ENCODE measurements around the gene NUDT6.
"Not testable (repeated sequence)": the region's sequence is repeated elsewhere in the genome, so short reads cannot be mapped to it uniquely, and the experiment has no call there.

The NUDT6 gene

DNA sequence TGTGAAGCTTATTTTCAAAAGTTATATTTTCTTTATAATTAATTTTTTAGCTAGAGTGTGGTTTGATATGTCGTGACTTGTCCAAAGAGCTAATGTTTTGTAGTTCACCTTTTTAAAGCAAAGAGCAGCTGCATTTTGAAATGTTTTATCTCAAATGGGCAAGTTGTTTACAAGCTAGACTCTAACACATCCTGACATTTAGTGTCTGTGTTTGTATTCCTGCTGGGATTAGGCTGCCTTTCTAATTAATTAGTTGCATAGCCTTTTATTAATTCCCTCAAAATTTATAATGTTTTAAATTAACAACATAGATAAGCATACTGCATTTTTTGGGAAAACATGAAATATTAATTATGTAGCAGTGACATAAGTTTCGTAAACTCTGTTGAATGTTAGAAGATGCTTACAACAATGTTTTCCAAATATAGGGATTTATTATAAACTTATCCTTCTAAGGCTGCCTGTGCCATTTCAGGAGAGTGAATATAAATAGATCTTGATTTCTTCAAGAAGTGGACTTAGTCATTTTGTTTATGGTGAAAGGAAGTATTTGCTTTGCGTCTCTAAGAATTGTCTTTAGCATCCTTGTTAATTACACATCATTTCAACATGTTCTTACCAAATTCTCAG lies 37.7 kb upstream of the NUDT6 start:
- TF ChIP-seq, protein P1, sequence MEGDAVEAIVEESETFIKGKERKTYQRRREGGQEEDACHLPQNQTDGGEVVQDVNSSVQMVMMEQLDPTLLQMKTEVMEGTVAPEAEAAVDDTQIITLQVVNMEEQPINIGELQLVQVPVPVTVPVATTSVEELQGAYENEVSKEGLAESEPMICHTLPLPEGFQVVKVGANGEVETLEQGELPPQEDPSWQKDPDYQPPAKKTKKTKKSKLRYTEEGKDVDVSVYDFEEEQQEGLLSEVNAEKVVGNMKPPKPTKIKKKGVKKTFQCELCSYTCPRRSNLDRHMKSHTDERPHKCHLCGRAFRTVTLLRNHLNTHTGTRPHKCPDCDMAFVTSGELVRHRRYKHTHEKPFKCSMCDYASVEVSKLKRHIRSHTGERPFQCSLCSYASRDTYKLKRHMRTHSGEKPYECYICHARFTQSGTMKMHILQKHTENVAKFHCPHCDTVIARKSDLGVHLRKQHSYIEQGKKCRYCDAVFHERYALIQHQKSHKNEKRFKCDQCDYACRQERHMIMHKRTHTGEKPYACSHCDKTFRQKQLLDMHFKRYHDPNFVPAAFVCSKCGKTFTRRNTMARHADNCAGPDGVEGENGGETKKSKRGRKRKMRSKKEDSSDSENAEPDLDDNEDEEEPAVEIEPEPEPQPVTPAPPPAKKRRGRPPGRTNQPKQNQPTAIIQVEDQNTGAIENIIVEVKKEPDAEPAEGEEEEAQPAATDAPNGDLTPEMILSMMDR (conservative IDR thresholded peaks at IDR 0.05): no peak
- TF ChIP-seq ZFX (IDR thresholded peaks at IDR 0.05): no peak
- H3K27ac ChIP-seq: no peak overlapping the region

DNA sequence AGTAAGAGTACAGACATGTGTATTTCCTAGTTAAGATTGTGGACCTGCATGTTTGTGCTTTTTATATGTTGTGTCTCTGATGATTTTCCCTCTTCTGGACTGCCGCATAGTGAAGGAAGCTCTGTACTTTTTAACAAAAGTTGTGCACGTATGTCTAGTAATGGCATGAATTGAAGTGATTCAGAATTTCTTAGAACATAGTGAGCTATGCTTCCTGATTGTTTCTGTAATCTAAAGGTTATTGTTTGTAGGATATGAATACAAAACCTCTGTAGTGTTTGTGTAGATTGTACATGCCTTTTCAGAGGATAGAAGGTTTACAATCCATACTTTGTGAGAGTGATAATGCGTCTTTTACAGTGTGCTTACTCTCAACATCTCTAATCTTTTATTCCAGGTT lies 37.0 kb upstream of the NUDT6 start:
- H3K27ac ChIP-seq: no peak overlapping the region
- TF ChIP-seq, protein P1 (conservative IDR thresholded peaks at IDR 0.05): no peak
- TF ChIP-seq ZFX (IDR thresholded peaks at IDR 0.05): no peak

- no peak for TF ChIP-seq ZFX (IDR thresholded peaks at IDR 0.05)
- TF ChIP-seq, protein P1 (conservative IDR thresholded peaks at IDR 0.05): no peak
These were observed 36.1 kb upstream of the NUDT6 start for GRCh38 chr4:122958505-122958904.

GRCh38 chr4:122953924-122954323 lies 31.5 kb upstream of the NUDT6 start:
- TF ChIP-seq, protein P1 (conservative IDR thresholded peaks at IDR 0.05): no peak
- TF ChIP-seq ZFX (IDR thresholded peaks at IDR 0.05): no peak
- H3K27ac ChIP-seq: no peak overlapping the region

More at GRCh38 chr4:122958505-122958904, 36.1 kb upstream of the NUDT6 start:
- no peak overlapping the region for H3K27ac ChIP-seq

GRCh38 chr4:122952028-122952427 lies 29.6 kb upstream of the NUDT6 start:
- TF ChIP-seq, protein P1 (conservative IDR thresholded peaks at IDR 0.05): no peak
- H3K27ac ChIP-seq: no peak overlapping the region

DNA sequence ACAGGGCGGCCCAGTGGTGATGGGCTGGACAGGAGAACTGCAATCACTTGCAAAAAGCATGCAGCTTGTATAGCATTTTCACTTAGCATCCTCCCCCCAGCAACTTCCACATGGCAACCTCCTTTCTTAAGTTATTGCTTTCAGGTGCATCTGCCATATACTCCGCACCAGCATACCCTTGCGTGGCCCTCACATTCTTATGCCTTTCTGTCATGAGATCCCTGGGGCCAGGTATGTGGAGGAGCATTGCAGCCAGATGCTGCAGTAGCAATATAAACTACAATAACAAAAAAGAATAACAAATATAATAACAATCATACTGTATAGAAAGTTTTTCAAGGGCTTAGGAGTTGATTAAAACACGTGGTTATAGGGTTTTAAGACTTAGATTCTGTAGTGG lies 26.3 kb upstream of the NUDT6 start:
- TF ChIP-seq ZFX (IDR thresholded peaks at IDR 0.05): no peak
- TF ChIP-seq, protein P1 (conservative IDR thresholded peaks at IDR 0.05): no peak
- H3K27ac ChIP-seq: no peak overlapping the region

DNA sequence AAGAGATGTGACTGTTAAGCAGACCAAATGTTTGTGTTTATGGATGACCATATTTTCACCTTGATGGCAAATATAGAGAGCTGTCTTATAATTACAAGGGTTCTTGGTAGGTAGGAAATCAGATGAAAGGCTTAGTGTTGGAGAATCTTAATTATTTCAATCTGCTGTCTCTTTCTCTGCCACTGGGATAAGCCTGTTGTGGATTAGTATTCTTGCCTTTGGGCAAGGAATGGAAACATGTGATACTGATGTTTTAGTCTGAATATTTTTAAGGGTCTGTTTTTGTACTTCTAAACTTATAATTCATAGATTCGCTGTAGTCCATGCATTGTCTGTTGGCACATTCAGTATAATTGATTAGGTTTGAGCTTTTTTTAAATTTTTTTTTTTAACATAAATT lies 23.7 kb upstream of the NUDT6 start:
- no peak for TF ChIP-seq ZFX (IDR thresholded peaks at IDR 0.05)
- TF ChIP-seq, protein P1 (conservative IDR thresholded peaks at IDR 0.05): no peak
- H3K27ac ChIP-seq: no peak overlapping the region

DNA sequence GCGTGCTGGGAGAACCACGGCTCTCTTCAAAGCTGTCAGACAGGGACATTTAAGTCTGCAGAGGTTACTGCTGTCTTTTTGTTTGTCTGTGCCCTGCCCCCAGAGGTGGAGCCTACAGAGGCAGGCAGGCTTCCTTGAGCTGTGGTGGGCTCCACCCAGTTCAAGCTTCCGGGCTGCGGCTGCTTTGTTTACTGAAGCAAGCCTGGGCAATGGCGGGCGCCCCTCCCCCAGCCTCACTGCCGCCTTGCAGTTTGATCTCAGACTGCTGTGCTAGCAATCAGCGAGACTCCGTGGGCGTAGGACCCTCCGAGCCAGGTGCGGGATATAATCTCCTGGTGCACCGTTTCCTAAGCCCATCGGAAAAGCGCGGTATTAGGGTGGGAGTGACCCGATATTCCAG lies 22.7 kb upstream of the NUDT6 start:
- not testable (repeated sequence) for H3K27ac ChIP-seq
